LNCAP (cell line): ENCODE data around the gene CDKAL1.

Experiments used
- CTCF ChIP-seq: fragments of 450-650 bp; IDR thresholded peaks from 2 replicates; pipeline ENCODE4 v1.5.1; 2017; ENCODE audit warnings: mild to moderate bottlenecking

The CDKAL1 gene

DNA sequence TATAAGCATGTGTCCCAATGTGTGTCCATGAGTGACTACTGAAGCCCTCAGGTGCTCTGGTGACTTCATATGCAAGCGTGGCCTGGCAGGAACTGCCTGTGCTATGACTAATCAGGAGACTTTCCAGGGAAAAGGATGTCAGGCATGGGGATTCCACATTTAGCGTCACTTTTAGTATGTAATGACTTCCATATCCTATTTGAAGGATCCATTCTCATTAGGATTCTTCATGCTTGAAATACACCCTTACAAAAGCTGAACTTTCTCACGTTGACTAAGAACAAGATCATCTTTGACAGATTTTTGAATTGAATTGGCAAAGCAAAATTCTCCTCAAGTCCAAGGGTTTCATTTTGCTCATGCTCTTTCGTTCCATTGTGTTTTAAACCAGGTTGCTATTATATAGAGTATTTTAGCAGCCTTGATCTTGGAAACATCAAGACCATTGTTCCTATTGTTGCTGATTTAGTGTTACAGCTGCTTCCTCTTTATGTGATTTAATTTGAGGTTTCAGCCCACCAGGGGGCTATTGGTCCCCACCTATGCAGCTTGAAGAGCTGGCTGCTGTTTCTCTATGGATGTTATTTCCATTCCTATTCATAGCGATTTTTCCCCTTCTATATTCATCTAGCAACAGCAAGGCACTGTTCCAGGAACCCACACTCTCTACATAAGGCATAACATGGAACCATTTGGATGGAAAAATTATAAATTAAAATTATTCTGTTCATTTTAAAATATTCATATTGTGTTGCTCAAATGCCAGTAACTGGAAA is 418.6 kb downstream of the CDKAL1 start:
- TF ChIP-seq CTCF, result no peak

DNA sequence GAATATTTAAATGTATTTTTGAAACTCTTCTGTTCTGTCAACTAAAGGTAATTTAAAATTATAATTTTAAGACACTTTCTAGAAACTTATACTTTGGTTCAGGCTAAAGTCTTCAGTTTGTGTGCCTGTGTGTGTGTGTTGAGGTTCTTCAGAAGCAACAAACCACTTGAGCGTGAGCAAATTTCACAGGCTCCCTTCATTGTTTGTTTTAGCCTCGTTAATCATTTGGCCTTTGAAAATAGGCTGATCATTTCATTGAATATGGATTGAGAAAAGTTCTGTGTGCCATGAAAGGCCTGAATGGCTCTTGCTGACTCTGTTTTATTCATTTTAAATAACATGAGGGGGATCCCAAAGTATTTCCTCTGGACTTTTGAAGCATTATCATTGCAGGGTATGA is 420.1 kb downstream of the CDKAL1 start:
- no peak for TF ChIP-seq CTCF

DNA sequence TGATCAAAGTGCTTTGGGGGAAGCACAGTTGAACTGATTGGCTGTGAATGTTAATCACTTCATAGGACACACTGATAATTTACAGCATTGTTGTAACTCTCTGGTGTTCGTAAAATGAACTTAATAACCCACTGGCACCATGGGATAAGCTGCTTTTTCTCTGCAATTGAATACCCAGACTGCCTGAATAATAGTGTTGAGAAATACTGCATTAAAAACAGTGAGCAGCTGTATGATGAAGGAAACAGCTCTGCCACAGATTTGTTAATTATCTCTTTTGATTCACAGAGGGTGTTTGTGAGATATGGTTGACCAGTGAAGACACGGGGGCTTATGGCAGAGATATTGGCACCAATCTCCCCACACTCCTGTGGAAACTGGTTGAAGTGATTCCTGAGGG is 420.9 kb downstream of the CDKAL1 start:
- TF ChIP-seq CTCF, result no peak

DNA sequence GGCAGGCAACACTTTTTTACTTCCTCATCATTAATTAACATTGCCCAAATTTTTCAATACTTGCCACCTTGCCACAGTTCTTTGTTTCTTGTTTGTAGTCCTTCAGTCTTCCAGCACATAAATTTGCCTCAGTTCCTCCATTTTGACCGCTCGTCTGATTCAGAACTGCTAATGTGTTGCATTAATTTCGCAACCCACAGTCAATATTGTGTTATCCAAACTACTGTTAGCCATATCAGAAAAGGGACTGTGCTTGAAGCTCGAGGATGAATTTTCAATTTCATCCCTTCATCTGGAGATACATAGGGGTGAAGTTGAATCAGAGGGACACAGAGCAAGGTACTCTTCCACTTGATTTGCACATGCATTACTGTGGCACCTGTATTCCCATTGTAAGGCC is 421.5 kb downstream of the CDKAL1 start:
- TF ChIP-seq CTCF, result no peak

DNA sequence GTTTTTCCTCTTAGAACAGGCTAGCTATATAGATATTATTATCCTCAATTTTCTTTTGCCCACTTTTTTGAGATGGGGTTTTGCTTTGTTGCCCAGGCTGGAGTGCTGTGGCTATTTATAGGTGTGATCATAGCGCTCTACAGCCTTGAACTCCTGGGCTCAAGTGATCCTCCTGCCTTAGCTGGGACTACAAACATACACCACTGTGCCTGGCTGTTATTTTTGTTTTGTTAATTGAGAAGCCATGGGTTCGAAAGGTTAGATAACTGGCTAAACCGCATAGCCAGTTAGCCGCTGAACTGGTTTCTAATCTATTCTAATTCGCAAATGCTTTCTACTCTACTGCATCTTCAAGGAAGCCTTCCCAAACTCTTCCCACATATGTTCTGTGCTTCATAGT is 425.8 kb downstream of the CDKAL1 start:
- no peak for TF ChIP-seq CTCF

DNA sequence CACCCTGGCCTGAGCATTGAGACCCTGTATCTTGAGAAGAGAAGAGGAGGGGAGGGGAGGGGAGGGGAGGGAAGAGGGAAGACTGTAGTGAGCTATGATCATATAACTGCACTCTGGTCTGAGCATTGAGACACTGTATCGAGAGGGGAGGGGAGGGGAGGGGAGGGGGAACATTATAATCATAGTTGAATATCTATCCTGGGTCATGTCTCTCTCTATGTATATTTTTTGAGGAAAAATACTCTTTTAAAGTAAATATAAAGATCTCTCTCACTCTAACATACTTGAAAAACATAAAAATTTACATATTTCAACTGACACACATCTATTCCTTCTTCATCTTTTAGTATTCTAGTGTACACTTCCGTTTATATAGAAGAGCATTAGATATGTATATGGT is 431.0 kb downstream of the CDKAL1 start:
- no peak for TF ChIP-seq CTCF

DNA sequence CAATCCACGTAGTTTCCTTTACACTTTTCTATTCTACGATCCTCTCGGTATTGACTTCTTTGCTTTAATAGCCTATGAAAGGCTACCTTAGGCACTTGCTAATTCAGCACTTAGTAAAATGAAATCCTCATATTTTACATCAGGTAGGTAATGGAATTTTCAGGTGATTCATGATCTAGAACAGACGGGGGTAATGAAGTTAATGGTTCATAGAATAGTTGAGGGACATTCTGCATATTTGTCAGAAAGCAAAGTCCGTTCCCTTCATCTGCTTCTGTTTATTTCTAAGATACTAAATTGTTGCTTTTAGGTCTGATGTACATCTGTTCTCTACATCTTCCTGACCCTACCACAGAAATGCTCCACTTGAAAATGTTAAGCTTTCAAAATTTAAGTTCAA is 431.7 kb downstream of the CDKAL1 start:
- TF ChIP-seq CTCF, result no peak

DNA sequence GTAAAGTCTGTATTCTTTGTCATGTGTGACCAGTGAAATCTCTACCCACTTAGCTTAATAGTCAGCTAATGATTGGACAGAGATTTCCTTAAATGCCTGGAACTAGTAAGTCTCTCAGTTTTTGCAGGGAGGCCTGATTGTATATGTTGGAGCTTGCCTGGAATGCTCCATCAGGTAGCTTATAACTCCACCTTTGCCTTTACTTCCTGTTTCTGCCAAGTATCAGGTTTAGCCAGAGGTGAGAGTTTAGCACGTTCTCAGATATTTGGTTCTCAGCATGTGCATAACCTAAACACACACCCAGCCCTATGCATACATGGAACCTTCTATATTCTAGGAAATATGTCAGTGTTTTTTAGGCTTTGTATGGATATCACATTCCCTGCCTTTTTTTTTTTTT is 435.3 kb downstream of the CDKAL1 start:
- TF ChIP-seq CTCF, result no peak
